ENCODE measurements around the gene NELFCD.
A peak's percentile ranks its signal among the peaks of the same experiment; 100 is the strongest.

The NELFCD gene

GRCh38 chr20:58993332-58994248 lies 12.5 kb downstream of the NELFCD start:
- no peak for DNase-seq

DNA sequence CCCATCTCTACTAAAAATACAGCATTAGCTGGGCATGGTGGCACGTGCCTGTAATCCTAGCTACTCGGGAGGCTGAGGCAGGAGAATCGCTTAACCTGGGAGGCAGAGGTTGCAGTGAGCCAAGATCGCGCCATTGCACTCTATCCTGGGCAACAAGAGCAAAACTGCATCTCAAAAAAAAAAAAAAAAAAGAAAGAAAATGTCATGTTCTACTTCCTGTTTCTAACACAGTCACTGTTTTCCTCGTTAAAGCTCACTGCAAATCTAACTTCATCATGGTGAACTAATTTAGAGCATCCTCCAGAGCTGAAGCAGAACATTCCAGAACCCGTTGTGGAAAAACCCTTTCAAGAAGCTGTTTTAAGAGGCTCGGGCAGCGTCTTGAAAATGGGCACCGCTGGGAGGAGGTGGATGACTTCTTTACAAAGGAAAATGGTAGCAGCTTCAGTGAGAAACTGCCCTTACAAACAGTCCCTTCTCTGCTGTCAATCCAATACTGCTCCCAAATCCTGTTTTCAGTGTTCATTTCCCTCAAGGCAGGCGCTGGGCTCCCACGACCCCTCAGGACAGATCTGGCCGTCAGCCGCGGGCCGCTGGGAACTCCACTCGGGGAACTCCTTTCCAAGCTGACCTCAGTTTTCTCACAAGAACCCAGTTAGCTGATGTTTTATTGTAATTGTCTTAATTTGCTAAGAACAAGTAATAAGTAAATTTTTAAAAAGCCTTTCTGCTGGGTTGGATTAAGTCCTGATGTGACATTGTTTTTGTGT lies 13.5 kb downstream of the NELFCD start:
- no peak for DNase-seq

- no peak for DNase-seq
These were observed 14.6 kb downstream of the NELFCD start for GRCh38 chr20:58995461-58996225.

DNA sequence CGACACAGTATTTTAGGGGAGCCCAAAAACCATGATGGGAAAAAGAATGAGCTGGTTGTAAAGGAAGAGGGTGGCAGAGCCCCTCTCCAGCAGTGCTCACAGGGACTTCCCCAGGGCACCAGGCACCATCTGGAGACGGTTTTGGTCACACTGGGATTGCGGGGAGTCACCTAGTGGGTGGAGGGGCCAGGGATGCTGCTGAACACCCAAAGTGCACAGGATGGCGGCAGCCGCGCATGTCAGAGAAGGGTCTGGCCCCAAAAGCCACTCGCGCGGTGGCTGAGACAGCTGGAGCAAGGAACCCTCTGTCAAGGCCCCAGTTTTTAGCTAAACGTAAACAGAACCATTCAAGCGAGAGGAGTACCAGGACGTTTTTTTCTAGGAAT lies 15.2 kb downstream of the NELFCD start:
- no peak for DNase-seq

DNA sequence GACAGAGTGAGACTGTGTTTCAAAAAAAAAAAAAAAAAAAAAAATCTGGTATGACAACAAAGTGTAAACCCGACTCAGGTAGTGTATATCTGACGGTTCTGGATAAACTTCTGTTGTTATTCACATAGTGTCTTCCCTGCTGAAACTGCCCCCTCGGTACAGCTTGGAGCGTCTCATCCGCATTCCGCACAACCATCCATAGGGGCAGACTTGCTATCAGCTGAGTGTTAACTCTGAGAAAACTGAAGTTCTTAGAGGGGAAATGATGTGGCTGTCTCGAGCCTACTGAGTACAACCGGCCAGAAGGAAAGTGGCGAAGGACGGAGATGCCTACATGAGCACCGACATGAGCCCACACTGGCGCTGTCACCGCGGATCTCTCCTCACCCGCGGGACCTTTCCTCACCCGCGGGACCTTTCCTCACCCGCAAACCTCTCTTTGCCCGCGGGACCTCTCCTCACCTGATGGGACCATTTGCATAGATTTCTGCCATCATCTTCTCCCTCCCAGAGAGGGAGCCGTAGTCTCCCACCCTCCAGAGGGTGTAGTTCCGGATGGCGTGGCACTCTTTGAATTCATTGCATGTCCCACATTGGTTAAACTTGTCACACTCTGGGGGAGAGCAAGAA lies 16.2 kb downstream of the NELFCD start:
- DNase-seq, result no peak

DNA sequence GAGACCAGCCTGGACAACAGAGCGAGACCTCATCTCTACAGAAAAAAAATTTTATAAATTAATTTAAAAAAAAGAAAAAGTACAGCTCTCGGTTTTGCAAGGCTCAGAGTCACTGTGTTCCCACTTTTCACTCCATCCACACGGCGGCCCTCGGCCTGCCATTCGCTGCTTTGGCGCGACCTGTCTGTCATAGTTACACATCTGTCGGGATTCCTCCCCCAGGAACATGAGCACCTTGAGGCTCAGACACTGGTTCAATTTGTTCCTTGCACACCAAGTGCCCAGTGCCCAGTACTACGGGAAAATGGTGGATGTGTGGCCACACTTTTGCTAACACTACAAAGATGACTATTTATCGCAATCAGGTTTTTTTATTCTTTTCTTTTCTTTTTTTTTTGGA lies 17.6 kb downstream of the NELFCD start:
- DNase-seq, result no peak

DNA sequence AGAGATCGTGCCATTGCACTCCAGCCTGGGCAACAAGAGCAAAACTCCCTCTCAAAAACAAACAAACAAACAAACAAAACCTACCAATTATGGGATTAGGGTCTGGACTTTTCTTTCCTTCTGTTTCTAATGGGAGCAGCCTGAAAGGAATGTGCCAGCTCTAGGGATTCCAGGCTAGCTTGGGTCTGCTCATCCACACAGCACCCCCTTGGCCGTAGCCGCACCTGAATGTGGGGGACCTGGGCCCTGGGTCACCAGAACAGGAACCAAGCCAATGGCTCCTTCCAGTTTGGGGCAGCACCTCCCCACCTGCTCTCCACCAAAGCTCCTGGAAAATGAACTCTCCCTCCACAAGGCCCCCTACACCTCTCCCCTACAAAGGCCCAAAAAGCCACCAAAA lies 19.3 kb downstream of the NELFCD start:
- no peak for DNase-seq

- no peak for DNase-seq
These were observed 20.0 kb downstream of the NELFCD start for GRCh38 chr20:59001068-59001448.

DNA sequence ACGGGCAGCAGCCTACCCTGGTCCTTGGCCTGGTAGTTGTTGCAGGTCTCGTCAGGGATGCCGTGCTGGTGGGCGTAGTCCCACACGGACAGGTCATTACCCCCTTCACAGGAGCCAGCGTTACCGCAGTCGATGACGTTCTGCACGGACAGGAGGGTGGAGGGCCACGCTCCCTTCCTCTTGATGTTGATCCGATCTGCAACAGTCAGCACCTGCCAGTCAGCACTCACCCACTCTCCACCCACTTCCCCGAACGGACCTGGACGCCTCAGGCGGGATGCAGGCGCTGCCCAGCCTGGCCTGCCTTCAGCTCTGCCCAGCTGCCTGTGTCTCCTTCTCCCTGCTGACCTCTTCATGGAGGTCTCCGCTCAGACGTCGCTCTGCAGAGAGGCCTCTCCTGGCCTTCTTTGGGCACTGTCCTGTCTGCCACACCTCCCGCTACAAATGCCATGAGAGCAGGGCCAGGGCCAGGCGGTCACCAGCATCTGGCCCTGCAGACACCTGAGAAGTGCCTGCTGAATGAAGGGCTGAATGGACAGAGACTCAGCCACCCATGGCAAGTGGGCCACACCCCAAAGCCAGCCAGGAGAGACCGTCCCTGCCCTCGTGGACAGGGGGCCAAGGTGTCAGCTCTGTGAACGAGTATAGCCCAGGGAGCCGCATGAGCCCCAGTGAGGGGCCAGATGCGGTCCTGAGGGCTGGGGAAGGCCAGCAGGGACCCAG lies 20.6 kb downstream of the NELFCD start:
- DNase-seq, result no peak

DNA sequence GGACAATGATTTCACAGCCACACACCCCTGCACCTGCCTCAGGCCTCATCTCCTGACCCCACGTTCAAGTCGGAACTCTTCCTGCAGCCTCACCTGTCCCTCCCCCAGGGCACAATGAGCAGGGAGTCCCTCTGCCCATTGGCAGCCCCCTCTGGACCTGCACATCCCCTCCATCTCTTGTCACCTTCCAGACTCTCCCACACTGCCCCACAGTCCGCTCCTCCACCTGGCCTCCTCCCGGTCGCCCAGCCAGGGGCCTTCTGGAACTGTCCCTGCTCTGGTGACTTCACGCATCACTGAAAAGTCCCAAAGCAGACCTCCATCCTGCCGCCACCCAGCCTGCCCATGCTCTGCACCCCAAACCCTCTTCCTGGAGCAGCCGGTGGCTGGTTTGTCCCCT lies 21.3 kb downstream of the NELFCD start:
- no peak for DNase-seq

DNA sequence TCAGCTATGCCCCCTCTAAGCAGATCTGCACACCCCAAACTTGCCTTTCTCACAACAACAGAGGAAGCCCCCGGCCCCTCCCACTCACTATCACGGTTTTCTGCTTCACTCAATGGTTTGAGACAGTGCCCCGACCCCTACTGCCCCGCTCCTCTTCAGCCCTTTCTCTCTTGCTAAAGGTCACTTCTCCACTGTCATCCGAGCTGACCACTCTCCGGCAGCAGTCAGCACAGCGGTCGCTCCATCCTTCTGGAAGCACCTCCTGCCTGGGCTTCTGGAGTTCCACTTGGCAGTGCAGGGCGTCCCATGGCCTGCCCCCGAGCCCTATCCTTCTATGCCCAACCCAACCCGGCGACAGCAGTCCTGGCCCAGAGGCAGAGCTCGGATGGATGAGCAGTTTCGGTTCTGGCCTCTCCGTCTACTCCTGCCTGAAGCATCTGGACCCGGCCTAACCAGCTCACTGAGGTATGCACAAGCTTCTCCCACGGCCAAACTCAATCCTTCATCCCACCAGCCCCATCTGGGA lies 21.9 kb downstream of the NELFCD start:
- DNase-seq, result peak in 1 of 51 donors; percentile 12

GRCh38 chr20:59003836-59004492 lies 22.9 kb downstream of the NELFCD start:
- DNase-seq, result no peak

DNA sequence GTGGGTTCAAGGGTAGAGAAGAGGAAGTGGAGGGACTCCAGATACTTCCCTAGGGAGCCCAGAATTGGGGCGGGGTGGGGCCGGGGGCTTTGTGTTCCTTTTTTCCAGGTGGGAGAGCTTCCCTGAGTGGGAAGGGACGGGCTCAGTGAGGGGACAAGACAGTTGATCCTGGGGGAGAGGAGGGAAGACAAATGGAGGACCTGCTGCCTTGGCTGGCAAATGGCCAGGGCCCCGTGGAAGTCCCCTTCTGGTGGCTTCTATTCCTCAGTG lies 23.4 kb downstream of the NELFCD start:
- peak in 5 of 51 donors; percentile 14 to 29 (median 17) for DNase-seq

DNA sequence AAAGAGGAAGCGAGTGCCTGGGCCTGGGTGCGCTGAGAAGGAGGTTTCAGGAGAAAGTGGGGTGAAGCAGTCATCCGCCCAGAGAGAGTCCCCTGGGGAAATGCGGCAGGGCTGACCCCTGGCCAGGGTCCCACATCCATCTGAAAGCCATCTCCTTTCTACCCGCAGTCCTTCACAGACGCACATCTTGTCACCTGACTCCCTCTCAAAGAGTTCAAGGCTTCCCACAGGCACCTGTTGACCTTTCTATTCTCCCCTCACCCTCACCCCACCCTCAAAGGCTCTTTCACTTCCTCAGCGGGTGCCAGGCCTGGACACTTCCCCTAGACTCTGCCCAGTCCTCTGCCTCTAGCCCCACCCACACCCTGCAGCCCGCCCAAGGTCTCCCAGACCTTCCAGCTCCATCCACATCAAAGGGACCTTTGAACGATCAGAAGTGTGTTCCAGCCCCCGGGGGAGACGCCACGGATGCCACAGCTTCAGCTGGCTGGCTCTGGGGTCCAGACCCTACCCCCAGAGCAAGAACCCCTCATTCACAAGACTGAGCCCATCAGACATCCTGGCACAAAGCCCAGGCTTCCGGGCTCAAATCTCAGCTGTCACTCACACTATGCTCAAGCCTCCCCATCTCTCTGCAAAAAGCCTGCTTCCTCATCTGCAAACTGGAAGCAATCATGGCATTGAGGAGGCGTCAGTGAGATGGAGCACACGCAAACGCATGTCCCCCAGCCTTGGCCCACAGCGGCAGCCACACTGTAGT lies 23.9 kb downstream of the NELFCD start:
- DNase-seq, result peak in 13 of 51 donors; percentile 20 to 51 (median 38)

DNA sequence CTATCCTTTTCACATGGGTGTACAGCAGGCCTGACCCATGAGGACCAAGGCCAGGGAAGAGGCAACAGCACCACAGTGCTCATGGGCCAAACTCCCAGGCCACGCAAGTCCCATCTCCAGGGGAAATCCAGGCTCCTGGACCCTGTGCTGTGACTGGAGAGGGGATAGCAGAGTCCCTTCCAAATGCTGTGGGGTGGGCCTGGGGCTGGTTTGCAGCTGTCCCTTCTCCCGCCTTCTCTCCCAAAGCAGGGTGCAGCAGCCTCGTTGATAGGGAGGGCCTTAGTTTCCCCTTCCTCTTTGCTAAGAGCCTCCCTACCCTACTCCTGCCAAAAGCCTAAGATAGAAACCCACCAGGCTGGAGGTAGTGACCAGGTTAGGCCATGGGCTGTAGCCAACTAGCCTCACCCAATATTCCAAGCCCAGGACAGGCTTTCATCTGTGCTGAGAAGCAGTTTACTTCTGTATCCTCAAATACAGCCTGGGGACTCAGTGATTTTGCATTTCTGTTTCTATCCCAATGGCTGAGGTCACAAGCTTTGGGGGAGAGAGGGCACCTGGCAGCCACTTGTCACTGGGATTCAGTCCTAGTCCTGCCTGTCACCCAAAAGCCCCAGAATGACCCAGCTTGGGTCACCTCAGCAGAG lies 24.6 kb downstream of the NELFCD start:
- DNase-seq, result no peak

- no peak for DNase-seq
These were observed 25.3 kb downstream of the NELFCD start for GRCh38 chr20:59006167-59006863.

GRCh38 chr20:59006864-59007664 lies 26.0 kb downstream of the NELFCD start, which contains the start of gene CTSZ:
TSS of gene CTSZ (minus strand) at chr20:59007254. CDS start at chr20:59007128, 126 bp downstream.
- DNase-seq, result peak in 10 of 51 donors; percentile 16 to 60 (median 24)
